GM18502 (cell line): ENCODE data around the gene NUDT4.
A peak's percentile ranks its signal among the peaks of the same experiment; 100 is the strongest.

ENCODE experiments used
- ATAC-seq: cut with Tn5 transposase; IDR thresholded peaks from one replicate; pipeline ENCODE4 v1.9.1; 2021; ENCODE audit warnings: mild to moderate bottlenecking; ENCODE audit not compliant: unreplicated experiment, poor library complexity

Gene NUDT4

GRCh38 chr12:93449277-93449676, 71.6 kb downstream of the NUDT4 start:
- peak; percentile 85 for ATAC-seq

DNA sequence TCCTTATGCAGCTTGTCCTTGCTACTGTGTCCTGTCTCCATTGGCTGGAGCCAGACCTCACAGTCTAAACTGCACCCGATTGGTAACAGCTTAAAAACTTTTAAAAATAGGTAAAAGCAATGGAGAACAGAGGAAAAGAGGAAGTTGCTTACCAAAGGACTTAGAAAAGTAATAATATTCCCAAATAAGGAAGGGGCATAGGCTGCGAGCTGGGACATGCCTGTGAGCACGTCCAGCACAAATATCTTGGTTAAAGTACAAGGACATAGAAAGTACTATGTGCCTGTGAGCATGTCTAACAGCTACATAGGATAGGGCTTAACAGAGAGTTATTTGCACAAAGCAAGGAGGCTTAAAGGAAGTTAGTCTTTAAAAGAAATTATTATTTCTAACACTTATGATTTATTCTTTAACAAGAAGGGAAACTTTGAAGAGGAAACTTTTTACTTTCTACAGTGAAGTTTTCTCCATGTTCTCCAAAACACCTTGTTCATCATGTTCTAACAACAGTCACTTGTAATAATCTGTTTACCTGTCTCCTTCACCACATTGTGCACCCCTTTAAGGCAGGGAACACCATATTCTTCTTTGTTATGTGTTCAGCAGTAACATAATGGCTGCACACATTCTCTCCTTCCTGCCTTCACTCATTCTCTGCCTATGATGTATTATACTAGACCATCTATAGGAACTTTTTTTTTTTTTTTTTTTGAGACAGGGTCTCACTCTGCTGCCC, 73.9 kb downstream of the NUDT4 start:
- no peak for ATAC-seq

DNA sequence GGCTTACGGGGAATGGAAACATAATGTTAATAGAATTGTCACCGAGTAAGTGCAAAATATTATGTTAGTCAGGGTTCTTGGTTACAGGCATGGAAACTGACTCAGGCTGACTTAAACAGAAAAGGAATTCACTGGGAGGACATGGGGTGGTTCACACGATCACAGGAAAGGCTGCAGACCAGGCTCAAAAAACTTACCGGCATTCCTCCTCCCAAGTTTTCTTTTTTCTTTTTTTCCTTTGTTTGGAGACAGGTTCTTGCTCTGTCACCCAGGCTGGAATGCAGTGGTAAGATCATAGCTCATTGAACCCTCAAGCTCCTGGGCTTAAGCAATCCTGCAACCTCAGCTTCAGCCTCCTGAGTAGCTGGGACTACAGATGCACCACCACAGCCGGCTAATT, 75.9 kb downstream of the NUDT4 start:
- no peak for ATAC-seq

- ATAC-seq = no peak
Measured at GRCh38 chr12:93456077-93456476, 78.4 kb downstream of the NUDT4 start.
